ENCODE measurements around the gene IGF2BP2.

DNA sequence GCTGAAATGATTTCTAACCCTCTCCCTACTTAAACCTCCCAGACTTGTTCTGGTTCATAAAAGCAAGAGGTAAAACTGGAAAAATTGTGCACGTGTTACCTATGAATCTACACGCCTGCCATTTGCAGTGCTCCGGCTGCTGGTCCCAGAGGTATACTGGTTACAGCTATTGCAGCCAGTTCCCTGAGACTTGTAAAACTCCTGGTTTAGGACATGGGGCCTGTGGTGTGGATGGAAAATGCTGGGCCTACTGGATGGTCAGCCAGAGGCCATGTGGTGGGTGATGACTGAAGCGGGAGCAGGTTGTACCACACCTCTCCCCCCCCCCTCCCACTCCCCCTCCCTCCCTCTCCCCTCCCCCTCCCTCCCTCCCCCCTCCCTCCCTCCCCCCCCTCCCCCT, 193.7 kb downstream of the IGF2BP2 start:
- TF ChIP-seq ZBTB7A (IDR thresholded peaks at IDR 0.05; ENCODE audit: borderline replicate concordance, control insufficient read depth, low read depth, low read length) (no peak), GABPA (tag; conservative IDR thresholded peaks at IDR 0.05; ENCODE audit: low read depth) (no peak), SIN3A (IDR thresholded peaks at IDR 0.05; ENCODE audit: borderline replicate concordance in 2 of 2, control insufficient read depth in 1 of 2, low read depth in 2 of 2, low read length in 2 of 2) (no peak), CHD1 (IDR thresholded peaks at IDR 0.05; ENCODE audit: low read length) (no peak), HIVEP1 (CRISPR knock-in tag; IDR thresholded peaks at IDR 0.05) (no peak), ZNF583 (CRISPR knock-in tag; IDR thresholded peaks at IDR 0.05) (no peak)
- TF ChIP-seq, protein P1, sequence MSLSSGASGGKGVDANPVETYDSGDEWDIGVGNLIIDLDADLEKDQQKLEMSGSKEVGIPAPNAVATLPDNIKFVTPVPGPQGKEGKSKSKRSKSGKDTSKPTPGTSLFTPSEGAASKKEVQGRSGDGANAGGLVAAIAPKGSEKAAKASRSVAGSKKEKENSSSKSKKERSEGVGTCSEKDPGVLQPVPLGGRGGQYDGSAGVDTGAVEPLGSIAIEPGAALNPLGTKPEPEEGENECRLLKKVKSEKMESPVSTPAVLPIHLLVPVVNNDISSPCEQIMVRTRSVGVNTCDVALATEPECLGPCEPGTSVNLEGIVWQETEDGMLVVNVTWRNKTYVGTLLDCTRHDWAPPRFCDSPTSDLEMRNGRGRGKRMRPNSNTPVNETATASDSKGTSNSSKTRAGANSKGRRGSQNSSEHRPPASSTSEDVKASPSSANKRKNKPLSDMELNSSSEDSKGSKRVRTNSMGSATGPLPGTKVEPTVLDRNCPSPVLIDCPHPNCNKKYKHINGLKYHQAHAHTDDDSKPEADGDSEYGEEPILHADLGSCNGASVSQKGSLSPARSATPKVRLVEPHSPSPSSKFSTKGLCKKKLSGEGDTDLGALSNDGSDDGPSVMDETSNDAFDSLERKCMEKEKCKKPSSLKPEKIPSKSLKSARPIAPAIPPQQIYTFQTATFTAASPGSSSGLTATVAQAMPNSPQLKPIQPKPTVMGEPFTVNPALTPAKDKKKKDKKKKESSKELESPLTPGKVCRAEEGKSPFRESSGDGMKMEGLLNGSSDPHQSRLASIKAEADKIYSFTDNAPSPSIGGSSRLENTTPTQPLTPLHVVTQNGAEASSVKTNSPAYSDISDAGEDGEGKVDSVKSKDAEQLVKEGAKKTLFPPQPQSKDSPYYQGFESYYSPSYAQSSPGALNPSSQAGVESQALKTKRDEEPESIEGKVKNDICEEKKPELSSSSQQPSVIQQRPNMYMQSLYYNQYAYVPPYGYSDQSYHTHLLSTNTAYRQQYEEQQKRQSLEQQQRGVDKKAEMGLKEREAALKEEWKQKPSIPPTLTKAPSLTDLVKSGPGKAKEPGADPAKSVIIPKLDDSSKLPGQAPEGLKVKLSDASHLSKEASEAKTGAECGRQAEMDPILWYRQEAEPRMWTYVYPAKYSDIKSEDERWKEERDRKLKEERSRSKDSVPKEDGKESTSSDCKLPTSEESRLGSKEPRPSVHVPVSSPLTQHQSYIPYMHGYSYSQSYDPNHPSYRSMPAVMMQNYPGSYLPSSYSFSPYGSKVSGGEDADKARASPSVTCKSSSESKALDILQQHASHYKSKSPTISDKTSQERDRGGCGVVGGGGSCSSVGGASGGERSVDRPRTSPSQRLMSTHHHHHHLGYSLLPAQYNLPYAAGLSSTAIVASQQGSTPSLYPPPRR (CRISPR knock-in tag; IDR thresholded peaks at IDR 0.05; ENCODE audit: borderline replicate concordance): no peak
